OCI-LY7 (cell line): ENCODE data around the gene NELL1. TPM values are rescaled to one million over a fixed set of nuclear protein-coding genes. Genes with fewer than 3 reads are reported as not detected.

Experiments
- BruUV-seq: library from RNA; stranded (reverse); fragments of 400-500 nt; replicated peaks from 2 replicates; lab custom pipeline; 2021; lab: Mats Ljungman, UMichigan
- CTCF ChIA-PET: fragments of 300-600 bp; sonication (Branson Sonifier 250); formaldehyde crosslinking; loops from one replicate; lab custom pipeline; 2022; ENCODE audit warnings: antibody characterized with exemption; ENCODE audit not compliant: unreplicated experiment; lab: Charles Lee
- POLR2A ChIA-PET: fragments of 300-600 bp; sonication (Branson Sonifier 250); formaldehyde crosslinking; loops from one replicate; lab custom pipeline; 2022; ENCODE audit warnings: antibody characterized with exemption; lab: Charles Lee
- DNase-seq: peaks from one replicate; pipeline ENCODE4 v3.0.0-alpha.2; 2015; ENCODE audit warnings: low spot score
- H2AFZ ChIP-seq: fragments of 200-600 bp; sonication (generic), shearing (Covaris generic); 2 replicates; pipeline ENCODE4 v1.6.1; 2014; ENCODE audit warnings: mild to moderate bottlenecking, antibody characterized with exemption, low read length, moderate library complexity
- H3K27ac ChIP-seq: fragments of 200-600 bp; sonication (generic); 2 replicates; pipeline ENCODE4 v1.5.1; 2014; ENCODE audit warnings: mixed run types, low read depth, mild to moderate bottlenecking, moderate library complexity, low read length, inconsistent platforms; ENCODE audit not compliant: poor library complexity, severe bottlenecking
- H3K36me3 ChIP-seq: fragments of 200-600 bp; sonication (generic); 2 replicates; pipeline ENCODE4 v1.6.1; 2014; ENCODE audit warnings: mild to moderate bottlenecking, antibody characterized with exemption, low read length, moderate library complexity, mixed read lengths; ENCODE audit not compliant: insufficient read depth
- H3K4me1 ChIP-seq: fragments of 200-600 bp; sonication (generic); 2 replicates; pipeline ENCODE4 v1.5.1; 2014; ENCODE audit warnings: mild to moderate bottlenecking, low read length; ENCODE audit not compliant: insufficient read depth, poor library complexity, severe bottlenecking
- H3K4me2 ChIP-seq: fragments of 200-600 bp; sonication (generic); 2 replicates; pipeline ENCODE4 v1.6.1; 2014; ENCODE audit warnings: mild to moderate bottlenecking, low read length
- H3K4me3 ChIP-seq: fragments of 200-600 bp; sonication (generic); 2 replicates; pipeline ENCODE4 v1.5.1; 2014; ENCODE audit warnings: mild to moderate bottlenecking, low read depth, low read length; ENCODE audit not compliant: poor library complexity, severe bottlenecking
- H3K79me2 ChIP-seq: fragments of 200-600 bp; sonication (generic); 2 replicates; pipeline ENCODE4 v1.6.1; 2016; ENCODE audit warnings: low read depth, mild to moderate bottlenecking, low read length, moderate library complexity, mixed read lengths; ENCODE audit not compliant: insufficient read depth
- H3K9me2 ChIP-seq: fragments of 200-600 bp; sonication (generic); 2 replicates; pipeline ENCODE4 v1.6.1; 2016; ENCODE audit warnings: mild to moderate bottlenecking, low read length, mixed read lengths; ENCODE audit not compliant: insufficient read depth
- H3K9me3 ChIP-seq: fragments of 200-600 bp; sonication (generic); 2 replicates; pipeline ENCODE4 v1.6.1; 2014; ENCODE audit warnings: mild to moderate bottlenecking, mixed run types, low read length, mixed read lengths
- H4K20me1 ChIP-seq: fragments of 200-600 bp; sonication (generic); 2 replicates; pipeline ENCODE4 v1.6.1; 2014; ENCODE audit warnings: mild to moderate bottlenecking, antibody characterized with exemption, low read length, moderate library complexity, mixed read lengths; ENCODE audit not compliant: insufficient read depth
- CTCF ChIP-seq: fragments of 200-600 bp; sonication (generic); conservative IDR thresholded peaks from 2 replicates; pipeline ENCODE4 v1.5.1; 2014; ENCODE audit warnings: mild to moderate bottlenecking, antibody characterized with exemption, low read length, moderate library complexity, mixed read lengths
- EZH2phosphoT487 ChIP-seq: fragments of 200-600 bp; sonication (generic); IDR thresholded peaks from 2 replicates; pipeline ENCODE4 v1.6.1; 2018; ENCODE audit warnings: low read depth, borderline replicate concordance, mild to moderate bottlenecking, mixed run types, antibody characterized with exemption, low read length, moderate library complexity, mixed read lengths
- intact Hi-C: fragments of 100-400 bp; cut with micrococcal nuclease; formaldehyde crosslinking; loops from one replicate; pipeline ENCODE4 v1.10.0; 2022; ENCODE audit not compliant: unreplicated experiment
- total RNA-seq, 2 experiments: library from RNA; depleted of rRNA in 1 of 2; stranded (reverse); fragments of >200 nt in 1 of 2; shearing (Covaris generic) in 1 of 2; gene quantifications; 2 replicates each; pipeline ENCODE4 v1.2.3, GENCODE V29; 2014 to 2022

Gene NELL1
- total RNA-seq, 2 experiments from 2014 or later = not detected

GRCh38 chr11:21446939-21447590 lies 777.7 kb downstream of the NELL1 start:
- CTCF ChIA-PET = no interaction called here

GRCh38 chr11:21447871-21448270 lies 778.5 kb downstream of the NELL1 start:
- BruUV-seq = no TSS peak
- no peaks in the 10 kb centered on the region for H3K79me2 ChIP-seq
- no peaks in the 10 kb centered on the region for H3K9me3 ChIP-seq
- no peak for DNase-seq
- no peak overlapping the region for H3K27ac ChIP-seq
- CTCF ChIA-PET = no interaction called here
- TF ChIP-seq EZH2phosphoT487 = no peak
- TF ChIP-seq CTCF = no peak
- POLR2A ChIA-PET = no interaction called here
- no peak overlapping the region for H3K4me3 ChIP-seq
- no peaks in the 10 kb centered on the region for H3K9me2 ChIP-seq
- H3K36me3 ChIP-seq = no peaks in the 10 kb centered on the region
- intact Hi-C loops = no loop called here
- no peaks in the 10 kb centered on the region for H3K4me1 ChIP-seq
- no peaks in the 10 kb centered on the region for H4K20me1 ChIP-seq
- no peak overlapping the region for H3K4me2 ChIP-seq
- no peak overlapping the region for H2AFZ ChIP-seq

More at GRCh38 chr11:21446939-21447590, 777.7 kb downstream of the NELL1 start:
- intact Hi-C loops = no loop called here
- no peak overlapping the region for H3K4me3 ChIP-seq
- no peak for TF ChIP-seq EZH2phosphoT487
- no peak for TF ChIP-seq CTCF
- H3K27ac ChIP-seq = no peak overlapping the region
- DNase-seq = no peak
- BruUV-seq = no TSS peak
- no peak overlapping the region for H3K4me2 ChIP-seq
- H2AFZ ChIP-seq = no peak overlapping the region
- no peaks in the 10 kb centered on the region for H3K36me3 ChIP-seq
- POLR2A ChIA-PET = no interaction called here
- H4K20me1 ChIP-seq = no peaks in the 10 kb centered on the region
- H3K79me2 ChIP-seq = no peaks in the 10 kb centered on the region
- no peaks in the 10 kb centered on the region for H3K9me3 ChIP-seq
- H3K9me2 ChIP-seq = no peaks in the 10 kb centered on the region
- H3K4me1 ChIP-seq = no peaks in the 10 kb centered on the region

- H3K79me2 ChIP-seq = no peaks in the 10 kb centered on the region
- no peaks in the 10 kb centered on the region for H3K36me3 ChIP-seq
- no peaks in the 10 kb centered on the region for H3K9me2 ChIP-seq
- no peak overlapping the region for H2AFZ ChIP-seq
- CTCF ChIA-PET = no interaction called here
- DNase-seq = no peak
- H3K4me3 ChIP-seq = no peak overlapping the region
- no TSS peak for BruUV-seq
- POLR2A ChIA-PET = no interaction called here
- no peaks in the 10 kb centered on the region for H3K4me1 ChIP-seq
- TF ChIP-seq EZH2phosphoT487 = no peak
- no peak for TF ChIP-seq CTCF
- intact Hi-C loops = no loop called here
- H3K4me2 ChIP-seq = no peak overlapping the region
- no peaks in the 10 kb centered on the region for H4K20me1 ChIP-seq
- no peaks in the 10 kb centered on the region for H3K9me3 ChIP-seq
- no peak overlapping the region for H3K27ac ChIP-seq
Measured at GRCh38 chr11:21456186-21456585, 786.8 kb downstream of the NELL1 start.
